Stimulated activated CD4-positive, alpha-beta T cell treated with anti-CD3 and anti-CD28 coated beads, Interleukin-15, amount 100 ng/mL, for 24 hours (primary cell): Measurements from ENCODE around the gene GPR39.
"Not testable (repeated sequence)": the region's sequence is repeated elsewhere in the genome, so short reads cannot be mapped to it uniquely, and the experiment has no call there.

ENCODE experiments used
- DNase-seq: peaks from one replicate; pipeline ENCODE4 v3.0.0-alpha.2; 2020

The GPR39 gene

GRCh38 chr2:132416723-132417395 is at the start of gene GPR39:
TSS of gene GPR39 (plus strand) at chr2:132416805.
- no peak for DNase-seq

GRCh38 chr2:132368191-132368590 is 48.4 kb upstream of the GPR39 start:
- DNase-seq: no peak

GRCh38 chr2:132372276-132372675 is 44.3 kb upstream of the GPR39 start:
- DNase-seq: no peak

GRCh38 chr2:132373391-132374135 is 43.0 kb upstream of the GPR39 start:
- no peak for DNase-seq

GRCh38 chr2:132374151-132374550 is 42.5 kb upstream of the GPR39 start:
- DNase-seq: no peak

- no peak for DNase-seq
Observed at GRCh38 chr2:132374551-132374950, 42.1 kb upstream of the GPR39 start.

- DNase-seq: no peak
Observed at GRCh38 chr2:132374961-132375360, 41.6 kb upstream of the GPR39 start.

- no peak for DNase-seq
Observed at GRCh38 chr2:132381376-132381775, 35.2 kb upstream of the GPR39 start.

- DNase-seq: no peak
Observed at GRCh38 chr2:132383956-132384355, 32.6 kb upstream of the GPR39 start.

- no peak for DNase-seq
Observed at GRCh38 chr2:132384491-132385151, 32.0 kb upstream of the GPR39 start.

GRCh38 chr2:132387126-132387525 is 29.5 kb upstream of the GPR39 start:
- DNase-seq: no peak

- DNase-seq: no peak
Observed at GRCh38 chr2:132390076-132390475, 26.5 kb upstream of the GPR39 start.

- DNase-seq: no peak
Observed at GRCh38 chr2:132391378-132391777, 25.2 kb upstream of the GPR39 start.

GRCh38 chr2:132392221-132392620 is 24.4 kb upstream of the GPR39 start:
- no peak for DNase-seq

- DNase-seq: no peak
Observed at GRCh38 chr2:132392879-132393278, 23.7 kb upstream of the GPR39 start.

GRCh38 chr2:132397042-132397441 is 19.6 kb upstream of the GPR39 start:
- not testable (repeated sequence) for DNase-seq

GRCh38 chr2:132400169-132400900 is 16.3 kb upstream of the GPR39 start:
- DNase-seq: no peak

GRCh38 chr2:132400901-132401240 is 15.7 kb upstream of the GPR39 start:
- DNase-seq: no peak

GRCh38 chr2:132401326-132401725 is 15.3 kb upstream of the GPR39 start:
- DNase-seq: no peak

GRCh38 chr2:132403146-132403545 is 13.5 kb upstream of the GPR39 start:
- no peak for DNase-seq

- no peak for DNase-seq
Observed at GRCh38 chr2:132404056-132404455, 12.5 kb upstream of the GPR39 start.

GRCh38 chr2:132407784-132408183 is 8.8 kb upstream of the GPR39 start:
- DNase-seq: no peak

- no peak for DNase-seq
Observed at GRCh38 chr2:132412021-132412420, 4.6 kb upstream of the GPR39 start.
